ENCODE results near the gene CTNNA2.

The CTNNA2 gene

DNA sequence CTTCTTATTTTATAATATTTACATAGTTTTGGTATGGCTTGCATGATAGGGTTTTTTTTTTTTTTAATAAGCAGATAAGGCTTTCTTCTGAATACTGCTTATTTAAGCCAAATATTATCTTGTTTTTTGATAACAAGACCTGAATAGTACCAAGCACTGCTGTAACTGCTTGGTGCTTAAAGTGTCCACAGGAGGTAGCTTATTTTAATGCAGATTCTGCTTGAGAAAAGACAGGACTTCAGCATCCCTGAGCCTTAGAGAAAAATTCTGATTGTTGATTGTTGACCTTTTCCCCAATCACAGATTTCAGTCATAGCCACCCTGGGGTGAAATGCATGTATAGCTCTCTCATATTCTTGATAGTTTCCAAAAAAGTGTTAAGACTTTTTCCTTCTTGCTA is 336.4 kb downstream of the CTNNA2 start:
- H3K9me3 Mint-ChIP-seq = no peaks in the 10 kb centered on the region
- no peak overlapping the region for H3K4me3 Mint-ChIP-seq
- TF ChIP-seq, protein P1, sequence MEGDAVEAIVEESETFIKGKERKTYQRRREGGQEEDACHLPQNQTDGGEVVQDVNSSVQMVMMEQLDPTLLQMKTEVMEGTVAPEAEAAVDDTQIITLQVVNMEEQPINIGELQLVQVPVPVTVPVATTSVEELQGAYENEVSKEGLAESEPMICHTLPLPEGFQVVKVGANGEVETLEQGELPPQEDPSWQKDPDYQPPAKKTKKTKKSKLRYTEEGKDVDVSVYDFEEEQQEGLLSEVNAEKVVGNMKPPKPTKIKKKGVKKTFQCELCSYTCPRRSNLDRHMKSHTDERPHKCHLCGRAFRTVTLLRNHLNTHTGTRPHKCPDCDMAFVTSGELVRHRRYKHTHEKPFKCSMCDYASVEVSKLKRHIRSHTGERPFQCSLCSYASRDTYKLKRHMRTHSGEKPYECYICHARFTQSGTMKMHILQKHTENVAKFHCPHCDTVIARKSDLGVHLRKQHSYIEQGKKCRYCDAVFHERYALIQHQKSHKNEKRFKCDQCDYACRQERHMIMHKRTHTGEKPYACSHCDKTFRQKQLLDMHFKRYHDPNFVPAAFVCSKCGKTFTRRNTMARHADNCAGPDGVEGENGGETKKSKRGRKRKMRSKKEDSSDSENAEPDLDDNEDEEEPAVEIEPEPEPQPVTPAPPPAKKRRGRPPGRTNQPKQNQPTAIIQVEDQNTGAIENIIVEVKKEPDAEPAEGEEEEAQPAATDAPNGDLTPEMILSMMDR (IDR thresholded peaks at IDR 0.05; ENCODE audit: unreplicated experiment in 3 of 3) = no peak

DNA sequence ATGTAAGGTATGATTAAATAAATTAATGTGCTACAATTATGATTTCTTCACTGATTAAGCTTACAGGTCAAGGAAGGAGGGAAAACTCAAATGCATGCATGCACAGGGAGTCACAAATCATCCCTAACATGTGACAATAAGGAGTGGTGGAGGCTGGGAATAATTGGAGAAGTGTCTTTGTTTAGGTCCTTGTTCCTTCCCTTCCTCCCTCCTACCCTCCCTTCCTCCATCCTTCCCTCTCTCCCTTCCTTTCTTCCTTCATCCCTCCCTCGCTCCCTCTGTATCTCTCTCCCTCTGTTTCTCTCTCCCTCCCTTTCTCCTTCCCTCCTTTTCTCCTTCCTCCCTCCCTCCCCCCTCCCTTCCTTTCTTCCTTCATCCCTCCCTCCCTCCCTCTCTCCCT is 337.1 kb downstream of the CTNNA2 start:
- no peaks in the 10 kb centered on the region for H3K4me1 Mint-ChIP-seq

More for the DNA sequence above, 336.4 kb downstream of the CTNNA2 start:
- Mint-ChIP-seq H3K36me3 (ENCODE audit: low read depth) (no peaks in the 10 kb centered on the region), H3K27me3 (ENCODE audit: low read depth) (no peaks in the 10 kb centered on the region), H3K4me1 (no peaks in the 10 kb centered on the region), H3K27ac (no peak overlapping the region)

DNA sequence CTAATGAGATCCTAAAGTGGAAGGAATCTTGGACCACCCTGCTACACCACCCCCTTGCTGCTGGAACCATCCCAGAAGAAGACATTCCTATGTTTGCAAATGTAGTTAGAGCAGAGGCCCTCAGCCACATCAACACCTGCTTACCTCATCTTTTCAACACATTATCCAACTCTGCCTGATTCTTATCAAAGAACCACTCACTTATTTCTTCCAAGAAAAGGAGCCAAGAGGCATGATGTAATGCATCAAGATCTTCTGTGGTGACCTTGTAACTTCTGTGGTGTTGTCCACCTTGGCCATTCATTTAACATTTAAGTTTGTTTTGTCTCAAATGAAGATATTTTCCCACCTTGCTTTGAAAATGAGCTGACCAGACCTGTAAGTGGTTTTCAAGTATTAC is 338.1 kb downstream of the CTNNA2 start:
- Mint-ChIP-seq H3K36me3 (ENCODE audit: low read depth) (no peaks in the 10 kb centered on the region), H3K4me1 (no peaks in the 10 kb centered on the region), H3K9me3 (no peaks in the 10 kb centered on the region), H3K27me3 (ENCODE audit: low read depth) (no peaks in the 10 kb centered on the region), H3K27ac (no peak overlapping the region), H3K4me3 (no peak overlapping the region)
- TF ChIP-seq, protein P1 (IDR thresholded peaks at IDR 0.05; ENCODE audit: unreplicated experiment in 3 of 3) = no peak

More for the DNA sequence above, 337.1 kb downstream of the CTNNA2 start:
- Mint-ChIP-seq H3K36me3 (ENCODE audit: low read depth) (no peaks in the 10 kb centered on the region), H3K27me3 (ENCODE audit: low read depth) (no peaks in the 10 kb centered on the region), H3K9me3 (no peaks in the 10 kb centered on the region), H3K27ac (no peak overlapping the region), H3K4me3 (no peak overlapping the region)
- TF ChIP-seq, protein P1 (IDR thresholded peaks at IDR 0.05; ENCODE audit: unreplicated experiment in 3 of 3) = no peak

DNA sequence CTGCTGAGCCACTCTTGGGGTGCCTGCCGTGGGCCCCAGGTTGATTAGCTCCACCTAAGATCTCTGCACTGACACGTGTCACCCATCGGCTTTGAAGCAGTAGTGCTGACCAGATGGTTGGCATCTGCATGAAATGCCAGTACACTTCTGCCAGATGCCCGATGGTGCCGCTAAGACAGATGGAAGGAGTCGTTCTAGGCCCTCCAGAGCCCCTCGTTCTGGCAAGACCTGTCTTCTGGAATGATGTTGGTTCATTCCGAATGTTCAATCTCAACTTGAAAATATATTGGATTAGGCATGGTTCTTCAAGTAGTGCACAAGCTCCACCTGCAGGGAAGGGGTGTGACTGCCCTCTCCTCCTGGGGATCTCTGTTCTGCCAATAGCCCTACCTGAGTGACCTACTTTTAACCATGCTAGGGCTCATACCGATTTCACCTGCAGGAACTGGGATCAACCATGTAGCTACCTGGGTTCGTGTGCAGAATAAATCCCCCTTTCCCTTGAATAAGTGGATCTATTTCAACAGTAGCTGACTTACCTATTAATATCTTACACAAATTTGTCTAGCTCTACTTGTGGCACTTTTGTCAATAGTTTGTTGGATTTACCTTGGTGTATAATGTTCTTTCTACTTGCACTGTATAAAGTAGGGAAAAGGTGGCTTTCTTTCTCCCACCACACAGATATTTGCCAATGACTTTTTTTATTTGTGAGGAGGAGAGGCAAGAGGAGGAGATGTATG is 342.6 kb downstream of the CTNNA2 start:
- TF ChIP-seq, protein P1 (IDR thresholded peaks at IDR 0.05; ENCODE audit: unreplicated experiment in 3 of 3) = peak in 2 of 3 experiments; percentile 24 to 44
- H3K4me1 Mint-ChIP-seq = peaks cover 3% of the 10 kb centered on the region
- H3K9me3 Mint-ChIP-seq = no peaks in the 10 kb centered on the region
- peaks cover 4% of the 10 kb centered on the region for H3K27me3 Mint-ChIP-seq (ENCODE audit: low read depth)
- no peak overlapping the region for H3K4me3 Mint-ChIP-seq
- H3K36me3 Mint-ChIP-seq (ENCODE audit: low read depth) = no peaks in the 10 kb centered on the region
- no peak overlapping the region for H3K27ac Mint-ChIP-seq

DNA sequence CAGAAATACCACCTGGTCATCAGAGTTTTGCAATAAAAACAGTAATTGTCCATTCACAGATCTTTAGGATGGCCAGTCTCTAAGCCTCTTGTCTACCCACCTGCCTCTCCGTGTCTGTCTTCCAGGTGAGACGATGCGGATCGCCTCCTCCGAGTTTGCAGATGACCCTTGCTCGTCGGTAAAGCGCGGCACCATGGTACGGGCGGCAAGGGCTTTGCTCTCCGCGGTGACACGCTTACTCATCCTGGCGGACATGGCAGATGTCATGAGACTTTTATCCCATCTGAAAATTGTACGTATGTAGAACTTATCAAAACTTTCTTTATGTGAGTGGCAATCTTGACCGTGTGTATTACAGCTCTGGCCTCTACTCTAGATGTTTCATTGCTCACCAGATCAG is 345.0 kb downstream of the CTNNA2 start:
- H3K9me3 Mint-ChIP-seq = no peaks in the 10 kb centered on the region
- no peaks in the 10 kb centered on the region for H3K36me3 Mint-ChIP-seq (ENCODE audit: low read depth)
- peaks cover 4% of the 10 kb centered on the region for H3K27me3 Mint-ChIP-seq (ENCODE audit: low read depth)
- peaks cover 7% of the 10 kb centered on the region for H3K4me1 Mint-ChIP-seq
- TF ChIP-seq, protein P1 (IDR thresholded peaks at IDR 0.05; ENCODE audit: unreplicated experiment in 3 of 3) = no peak
- no peak overlapping the region for H3K27ac Mint-ChIP-seq
- H3K4me3 Mint-ChIP-seq = no peak overlapping the region

Data from nephron (organoid).